ENCODE results near the gene FRYL.

DNA sequence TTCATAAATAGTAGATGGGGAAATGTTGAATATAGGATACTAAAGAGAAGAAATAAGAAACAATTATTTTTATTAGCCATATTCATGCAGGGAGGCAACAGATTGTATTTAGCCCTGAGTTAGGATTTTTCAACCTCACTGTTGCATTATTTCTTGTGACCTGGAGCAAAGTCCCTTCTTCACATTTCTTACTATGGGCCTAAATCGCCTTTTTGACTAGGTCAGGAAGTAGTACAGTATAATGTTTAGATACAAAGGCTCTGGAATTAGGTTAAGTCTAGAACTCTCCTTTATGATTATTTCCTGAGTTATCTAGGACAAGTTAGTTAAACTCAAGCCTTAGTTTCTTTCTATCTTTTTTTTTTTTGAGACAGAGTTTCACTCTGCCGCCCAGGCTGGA is 88.0 kb downstream of the FRYL start:
- TF ChIP-seq CTCF (IDR thresholded peaks at IDR 0.05 in 2 of 3, conservative IDR thresholded peaks at IDR 0.05 in 1 of 3; ENCODE audit: borderline replicate concordance in 1 of 3, insufficient read depth in 1 of 3, low read depth in 2 of 3, low read length in 2 of 3) (no peak), EZH2 (IDR thresholded peaks at IDR 0.05) (no peak)

Data from HCT116 (cell line).